ENCODE measurements around the gene ABCC5. TPM values are rescaled to one million over a fixed set of nuclear protein-coding genes. Genes with fewer than 3 reads are reported as not detected.

The ABCC5 gene
- total RNA-seq, 1 donor from 2014 or later: 15.5 TPM

GRCh38 chr3:183927059-183927458, 90.6 kb downstream of the ABCC5 start:
- DNase-seq (ENCODE audit: low read depth): no peak

GRCh38 chr3:183924956-183925355, 92.7 kb downstream of the ABCC5 start:
- no peak for DNase-seq (ENCODE audit: low read depth)

- DNase-seq (ENCODE audit: low read depth): no peak
These were observed 93.1 kb downstream of the ABCC5 start for GRCh38 chr3:183924543-183924942.

- no peak for DNase-seq (ENCODE audit: low read depth)
These were observed 95.3 kb downstream of the ABCC5 start for GRCh38 chr3:183922421-183922820.

GRCh38 chr3:183921096-183921495, 96.6 kb downstream of the ABCC5 start:
- DNase-seq (ENCODE audit: low read depth): no peak

- DNase-seq (ENCODE audit: low read depth): no peak
These were observed 97.3 kb downstream of the ABCC5 start for GRCh38 chr3:183920416-183920815.

DNA sequence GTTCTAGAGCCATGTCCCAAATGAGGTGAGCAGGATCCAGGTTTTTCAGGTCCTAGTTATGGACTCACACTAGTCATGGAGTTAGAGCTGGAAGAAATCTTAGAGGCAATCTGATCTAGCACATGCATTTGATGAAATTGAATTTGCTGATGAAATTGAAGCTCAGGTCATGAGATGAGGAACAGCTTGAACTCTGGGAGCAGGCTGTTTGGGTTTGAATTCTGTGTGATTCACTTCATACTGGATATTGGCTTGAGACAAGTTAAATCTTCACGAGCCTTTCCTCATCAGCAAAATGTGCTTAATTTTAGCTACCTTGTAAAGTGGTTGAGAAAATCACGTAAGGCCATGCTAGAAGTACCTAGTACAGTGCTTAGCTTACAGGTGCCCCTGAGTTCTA, 99.5 kb downstream of the ABCC5 start:
- peak; percentile 9 for DNase-seq (ENCODE audit: low read depth)

DNA sequence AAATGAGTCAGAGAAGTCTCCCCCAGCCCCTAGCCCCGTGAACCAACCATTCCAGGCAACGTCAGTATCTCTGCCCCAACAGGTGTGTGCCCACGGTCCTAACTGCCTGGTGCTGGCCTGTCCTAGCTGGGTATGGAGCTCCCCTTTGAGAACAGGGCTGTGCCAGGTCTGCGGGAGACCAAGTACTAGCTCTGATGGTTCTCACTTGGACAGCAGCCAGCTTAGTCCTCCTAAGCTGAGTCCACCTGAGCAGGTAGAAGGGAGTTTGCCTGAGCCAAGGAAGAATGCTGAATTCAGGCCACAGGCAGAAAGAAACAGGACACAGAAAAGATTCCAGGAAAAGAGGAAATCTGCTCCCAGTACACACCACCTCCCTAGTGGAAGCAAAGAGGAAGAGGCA, 99.9 kb downstream of the ABCC5 start:
- no peak for DNase-seq (ENCODE audit: low read depth)

DNA sequence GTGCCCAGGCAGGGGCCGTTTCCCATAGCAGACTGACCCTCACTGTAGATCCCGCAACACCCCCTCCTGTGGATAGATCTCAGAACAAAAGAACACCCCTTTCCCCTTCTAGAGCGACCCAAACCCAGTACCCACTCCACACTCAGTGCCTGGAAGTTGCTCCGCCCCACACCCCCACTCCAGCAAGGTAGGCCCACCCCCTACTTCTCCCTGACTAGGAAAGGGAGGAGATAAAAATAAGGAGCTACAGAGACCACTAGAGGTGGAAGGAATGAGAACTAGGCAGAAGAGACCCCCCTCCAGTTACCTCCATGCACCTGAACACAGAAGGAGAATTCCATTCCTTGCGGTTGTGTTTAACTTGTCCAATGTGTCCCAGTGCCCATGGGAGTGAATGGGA, 102.8 kb downstream of the ABCC5 start:
- DNase-seq (ENCODE audit: low read depth): no peak

DNA sequence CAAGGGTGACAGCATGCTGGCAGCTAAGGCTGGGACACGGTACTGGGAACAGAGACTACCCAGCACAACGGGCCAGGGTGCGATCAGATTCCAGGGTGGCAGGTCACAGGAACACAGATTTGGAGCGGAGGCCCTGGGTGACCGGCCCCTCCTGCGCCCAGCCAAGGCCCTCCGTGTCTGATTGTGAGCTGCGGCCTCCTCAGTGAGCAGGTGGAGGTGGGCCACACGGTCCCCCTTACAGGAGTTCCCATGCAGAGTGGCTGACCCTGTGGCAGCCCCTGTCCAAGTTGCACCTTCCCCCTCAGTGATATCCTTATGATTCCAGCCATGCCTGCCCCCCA, 104.1 kb downstream of the ABCC5 start:
- DNase-seq (ENCODE audit: low read depth): no peak

GRCh38 chr3:183912895-183913579, 104.6 kb downstream of the ABCC5 start:
- DNase-seq (ENCODE audit: low read depth): no peak

GRCh38 chr3:183911763-183912506, 105.7 kb downstream of the ABCC5 start:
- no peak for DNase-seq (ENCODE audit: low read depth)

GRCh38 chr3:183911087-183911486, 106.6 kb downstream of the ABCC5 start:
- DNase-seq (ENCODE audit: low read depth): no peak

- no peak for DNase-seq (ENCODE audit: low read depth)
These were observed 108.6 kb downstream of the ABCC5 start for GRCh38 chr3:183909030-183909600.

- DNase-seq (ENCODE audit: low read depth): no peak
These were observed 109.8 kb downstream of the ABCC5 start for GRCh38 chr3:183907911-183908331.

- no peak for DNase-seq (ENCODE audit: low read depth)
These were observed 110.5 kb downstream of the ABCC5 start for GRCh38 chr3:183907176-183907575.

DNA sequence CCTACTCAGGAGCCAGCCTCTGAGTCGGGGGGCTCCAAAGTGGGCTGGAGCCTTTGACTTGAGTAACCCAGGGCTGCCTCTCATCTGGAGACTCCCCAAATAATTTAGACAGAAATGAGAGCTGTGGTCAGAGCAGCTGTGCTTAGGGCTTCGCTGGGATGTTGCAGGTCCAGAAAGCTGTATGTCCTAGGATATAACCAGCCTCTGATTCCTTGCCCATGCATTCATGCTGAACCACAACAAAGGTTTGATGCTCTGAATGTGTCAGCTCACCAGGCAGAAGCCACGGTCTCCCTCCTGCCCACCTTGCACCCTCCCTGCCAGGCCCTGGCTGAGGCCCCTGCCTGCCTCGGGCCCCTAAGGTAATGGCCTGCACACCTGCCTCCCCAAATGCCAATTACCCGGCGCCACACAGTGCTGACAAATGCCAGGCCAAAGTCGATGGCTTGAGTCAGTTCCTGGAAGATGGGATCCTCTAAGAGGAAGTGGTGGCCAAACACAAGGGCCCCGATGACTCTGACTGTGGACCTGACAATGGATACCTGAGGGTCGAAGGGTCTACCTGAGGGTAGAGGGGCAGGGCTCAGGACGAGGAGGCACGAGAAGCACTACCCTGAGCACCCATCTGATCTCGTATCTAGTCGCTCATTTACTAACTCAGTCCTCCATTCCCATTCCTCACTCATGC, 111.3 kb downstream of the ABCC5 start:
- DNase-seq (ENCODE audit: low read depth): peak; percentile 68

DNA sequence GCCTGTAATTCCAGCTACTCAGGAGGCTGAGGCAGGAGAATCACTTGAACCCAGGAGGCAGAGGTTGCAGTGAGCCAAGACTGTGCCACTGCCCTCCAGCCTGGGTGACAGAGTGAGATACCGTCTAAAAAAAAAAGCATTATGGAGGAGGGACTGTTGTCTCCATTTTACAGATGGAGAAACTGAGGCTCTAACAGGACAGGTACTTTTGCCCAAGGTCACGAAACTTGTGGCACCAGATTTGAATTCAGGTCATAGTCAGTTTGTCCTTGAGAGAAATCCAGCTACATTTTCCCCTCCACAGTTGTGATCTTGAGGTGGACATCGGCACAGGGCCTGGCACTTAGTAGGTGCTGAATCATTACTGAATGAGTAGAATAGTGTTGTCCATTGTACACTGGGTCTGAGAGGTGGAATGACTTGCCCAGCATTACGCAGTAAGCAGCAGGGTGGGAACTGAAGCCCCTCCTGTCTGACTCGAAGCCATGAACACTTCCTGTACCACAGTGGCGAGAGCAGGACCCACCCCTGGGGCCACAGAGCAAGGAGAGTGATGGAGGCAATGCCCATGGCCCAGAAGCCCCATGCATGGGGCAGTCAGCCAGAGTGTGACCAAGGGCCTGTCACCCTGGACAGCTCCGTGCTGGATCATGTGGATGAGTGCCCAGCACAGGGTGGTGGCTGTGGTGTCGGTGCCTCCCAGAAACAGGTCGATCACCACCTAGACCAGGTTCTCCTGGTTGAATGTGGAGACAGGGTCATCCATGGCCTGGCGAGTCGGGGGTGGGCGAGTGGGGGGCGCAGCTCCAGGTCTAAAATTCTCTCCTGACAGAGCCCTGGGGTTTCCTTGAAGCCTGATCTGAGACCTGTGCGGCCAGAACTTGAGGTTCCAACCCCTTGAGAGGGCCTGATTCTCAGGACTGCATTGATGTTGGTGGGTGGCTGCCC, 112.6 kb downstream of the ABCC5 start:
- peak; percentile 28 for DNase-seq (ENCODE audit: low read depth)

DNA sequence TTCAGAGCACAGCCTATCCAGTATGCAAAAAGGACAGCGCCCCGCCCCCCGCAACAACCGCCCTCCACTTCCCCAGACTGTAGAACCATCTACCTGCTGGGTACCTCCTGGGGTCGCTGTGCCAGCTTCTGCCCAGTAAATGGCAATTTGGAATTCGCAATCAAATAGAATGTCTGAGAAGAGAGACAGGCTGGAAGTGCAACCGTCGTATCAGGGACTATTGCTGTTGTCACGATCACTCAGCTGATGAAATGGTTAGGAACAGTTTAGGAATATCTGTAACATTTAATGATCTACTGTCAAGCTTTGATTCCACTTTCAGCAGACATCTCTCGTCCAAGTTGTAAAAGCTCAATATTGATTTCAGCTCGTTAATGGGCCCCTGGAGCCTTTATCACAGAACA, 119.7 kb downstream of the ABCC5 start:
- no peak for DNase-seq (ENCODE audit: low read depth)

DNA sequence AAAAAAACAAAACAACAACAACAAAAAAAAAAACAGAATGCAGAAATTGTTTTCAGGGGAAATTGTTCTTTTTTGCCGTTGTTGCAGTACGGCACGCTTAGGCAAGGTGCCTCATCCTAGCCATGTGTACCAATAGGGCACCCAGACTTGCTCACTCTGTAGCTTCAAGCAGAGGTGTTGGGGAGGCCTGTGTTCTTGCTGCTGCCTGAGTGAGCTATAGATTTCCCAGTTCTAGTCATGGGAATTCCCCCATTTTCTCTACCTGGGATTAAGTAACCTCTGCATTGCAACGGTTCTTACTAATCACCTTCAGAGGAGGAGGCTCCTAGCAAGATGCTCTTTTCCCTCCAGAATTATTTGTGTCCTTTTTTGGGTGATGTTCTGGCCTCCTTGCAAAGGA, 120.1 kb downstream of the ABCC5 start:
- DNase-seq (ENCODE audit: low read depth): no peak

GRCh38 chr3:183896610-183897009, 121.1 kb downstream of the ABCC5 start:
- no peak for DNase-seq (ENCODE audit: low read depth)
